Mesenchymal stem cell (in vitro differentiated cells and primary cell): ENCODE measurements around the gene AFF2.
A peak's percentile ranks its signal among the peaks of the same experiment; 100 is the strongest.

Experiments used
- DNase-seq: peaks from one replicate; pipeline ENCODE4 v3.0.0-alpha.2; 2013
- H2AFZ ChIP-seq: one replicate; pipeline ENCODE4 v1.6.1; 2013; ENCODE audit warnings: low read depth, mild to moderate bottlenecking, control low read depth, inconsistent platforms, low read length, moderate library complexity
- H2AK5ac ChIP-seq: 2 replicates; pipeline ENCODE4 v1.6.1; 2013; ENCODE audit warnings: low read length, moderate library complexity, mild to moderate bottlenecking, inconsistent platforms; ENCODE audit not compliant: severe bottlenecking
- H2BK120ac ChIP-seq: one replicate; pipeline ENCODE4 v1.6.1; 2013; ENCODE audit warnings: low read depth, mild to moderate bottlenecking, inconsistent platforms, low read length, moderate library complexity
- H2BK12ac ChIP-seq, 2 experiments: one replicate each; pipeline ENCODE4 v1.6.1; 2013; ENCODE audit warnings: inconsistent platforms in 2 of 2, low read length in 2 of 2, mild to moderate bottlenecking in 2 of 2, moderate library complexity in 2 of 2, control low read depth in 1 of 2
- H2BK15ac ChIP-seq: one replicate; pipeline ENCODE4 v1.6.1; 2013; ENCODE audit warnings: mild to moderate bottlenecking, low read depth, inconsistent platforms; ENCODE audit not compliant: poor library complexity, severe bottlenecking
- H2BK5ac ChIP-seq: 2 replicates; pipeline ENCODE4 v1.6.1; 2013; ENCODE audit warnings: low read depth, mild to moderate bottlenecking, low read length, control low read depth, inconsistent platforms; ENCODE audit not compliant: poor library complexity, severe bottlenecking
- H3K14ac ChIP-seq, 2 experiments: one replicate each; pipeline ENCODE4 v1.6.1; 2013; ENCODE audit warnings: inconsistent platforms in 2 of 2, low read length in 2 of 2, control low read depth in 1 of 2, mild to moderate bottlenecking in 1 of 2, moderate library complexity in 1 of 2
- H3K18ac ChIP-seq, 2 experiments: one replicate each; pipeline ENCODE4 v1.6.1; 2013; ENCODE audit warnings: inconsistent platforms in 2 of 2, low read length in 2 of 2, control low read depth in 1 of 2, low read depth in 1 of 2, mild to moderate bottlenecking in 1 of 2
- H3K23ac ChIP-seq, 2 experiments: one replicate each; pipeline ENCODE4 v1.6.1; 2013; ENCODE audit warnings: inconsistent platforms in 2 of 2, low read length in 2 of 2, mild to moderate bottlenecking in 2 of 2, moderate library complexity in 2 of 2, control low read depth in 1 of 2
- H3K27ac ChIP-seq: 2 replicates; pipeline ENCODE4 v1.5.1; 2013; ENCODE audit warnings: mild to moderate bottlenecking, moderate library complexity, low read length, control low read depth, inconsistent platforms; ENCODE audit not compliant: poor library complexity, severe bottlenecking
- H3K27me3 ChIP-seq, 2 experiments: 2 replicates each; pipeline versions ENCODE4 v1.6.1 to v1.7.0; 2013; ENCODE audit warnings: low read length in 2 of 2, mild to moderate bottlenecking in 2 of 2, moderate library complexity in 2 of 2, control low read depth in 1 of 2, inconsistent platforms in 1 of 2; ENCODE audit not compliant: control insufficient read depth in 1 of 2, insufficient read depth in 1 of 2
- H3K36me3 ChIP-seq, 2 experiments: 2 replicates each; pipeline versions ENCODE4 v1.6.1 to v1.7.0; 2013; ENCODE audit warnings: low read length in 2 of 2, control low read depth in 1 of 2, inconsistent platforms in 1 of 2, low read depth in 1 of 2, mild to moderate bottlenecking in 1 of 2; ENCODE audit not compliant: insufficient read depth in 2 of 2, control insufficient read depth in 1 of 2
- H3K4ac ChIP-seq, 2 experiments: one replicate each; pipeline ENCODE4 v1.6.1; 2013; ENCODE audit warnings: inconsistent platforms in 2 of 2, low read length in 2 of 2, mild to moderate bottlenecking in 2 of 2, moderate library complexity in 2 of 2, control low read depth in 1 of 2, low read depth in 1 of 2
- H3K4me1 ChIP-seq: 2 replicates; pipeline ENCODE4 v1.6.1; 2013; ENCODE audit warnings: low read depth, low read length, control low read depth; ENCODE audit not compliant: control insufficient read depth, insufficient read depth
- H3K4me2 ChIP-seq: 2 replicates; pipeline ENCODE4 v1.6.1; 2013; ENCODE audit warnings: low read length, mild to moderate bottlenecking, inconsistent platforms; ENCODE audit not compliant: poor library complexity, severe bottlenecking
- H3K4me3 ChIP-seq, 2 experiments: 2 replicates each; pipeline versions ENCODE4 v1.5.1 to v1.7.0; 2013; ENCODE audit warnings: low read length in 2 of 2, mild to moderate bottlenecking in 2 of 2, control low read depth in 1 of 2, low read depth in 1 of 2; ENCODE audit not compliant: insufficient read depth in 1 of 2
- H3K79me1 ChIP-seq: replicated peaks from 2 replicates; pipeline ENCODE4 v1.6.1; 2013; ENCODE audit warnings: mild to moderate bottlenecking, control low read depth, low read length, inconsistent platforms; ENCODE audit not compliant: poor library complexity, severe bottlenecking
- H3K9ac ChIP-seq: 2 replicates; pipeline ENCODE4 v1.7.0; 2013; ENCODE audit warnings: mild to moderate bottlenecking, low read length, moderate library complexity
- H3K9me3 ChIP-seq: 2 replicates; pipeline ENCODE4 v1.7.0; 2013; ENCODE audit warnings: mild to moderate bottlenecking, low read length; ENCODE audit not compliant: control insufficient read depth
- H4K8ac ChIP-seq: one replicate; pipeline ENCODE4 v1.6.1; 2013; ENCODE audit warnings: inconsistent platforms, mild to moderate bottlenecking, low read length, moderate library complexity
- H4K91ac ChIP-seq: one replicate; pipeline ENCODE4 v1.6.1; 2013; ENCODE audit warnings: mild to moderate bottlenecking, low read length, inconsistent platforms
- WGBS: methylation state at CpG from one replicate; pipeline ENCODE4 v1.1.7; 2013; ENCODE audit warnings: mixed read lengths; 5-methylcytosine and 5-hydroxymethylcytosine counted together

AFF2 gene

GRCh38 chrX:148923631-148924030, 423.2 kb downstream of the AFF2 start:
- Histone ChIP-seq H3K4me1 (no peaks in the 10 kb centered on the region), H4K91ac (no peak overlapping the region), H2AK5ac (no peak overlapping the region), H3K18ac (no peak overlapping the region), H3K36me3 (no peaks in the 10 kb centered on the region), H3K9ac (no peak overlapping the region), H3K23ac (no peak overlapping the region), H3K79me1 (no peaks in the 10 kb centered on the region), H2BK12ac (no peak overlapping the region), H3K4ac (no peak overlapping the region), H2BK15ac (no peak overlapping the region), H3K4me2 (no peak overlapping the region), H2BK5ac (no peak overlapping the region), H3K4me3 (no peak overlapping the region), H3K27ac (no peak overlapping the region), H2BK120ac (no peak overlapping the region), H4K8ac (no peak overlapping the region), H3K9me3 (no peaks in the 10 kb centered on the region), H3K14ac (no peak overlapping the region), H3K27me3 (no peaks in the 10 kb centered on the region), H2AFZ (no peak overlapping the region)
- no CpG with 5 or more reads among the region's 2 CpGs for WGBS
- DNase-seq = no peak

DNA sequence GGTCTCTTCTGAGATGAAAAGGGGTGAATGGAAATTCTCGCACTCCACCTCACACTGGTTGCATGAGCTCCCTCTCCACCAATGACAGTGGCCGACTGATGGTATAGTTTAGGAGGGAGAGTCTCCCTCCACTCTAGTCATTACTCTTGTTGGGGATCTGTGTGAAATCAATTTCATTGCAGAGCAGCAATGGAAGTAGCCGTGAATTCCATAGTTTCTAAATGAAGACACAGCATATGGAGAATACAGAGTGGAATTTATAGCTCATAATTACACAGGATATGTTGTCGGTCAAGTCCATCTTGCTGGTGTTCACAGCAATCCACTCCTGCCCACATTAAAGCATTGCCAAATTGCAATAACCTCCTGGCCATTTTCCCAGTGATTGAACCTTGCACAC, 426.0 kb downstream of the AFF2 start:
- Histone ChIP-seq H3K9ac (no peak overlapping the region), H3K79me1 (no peaks in the 10 kb centered on the region), H2BK12ac (no peak overlapping the region), H3K18ac (no peak overlapping the region), H3K9me3 (no peaks in the 10 kb centered on the region), H3K14ac (no peak overlapping the region), H2AK5ac (no peak overlapping the region), H3K4me3 (no peak overlapping the region), H2BK5ac (no peak overlapping the region), H3K4me2 (no peak overlapping the region), H2BK120ac (no peak overlapping the region), H4K8ac (no peak overlapping the region), H3K27me3 (no peaks in the 10 kb centered on the region), H3K36me3 (no peaks in the 10 kb centered on the region), H2BK15ac (no peak overlapping the region), H3K27ac (no peak overlapping the region), H3K23ac (no peak overlapping the region), H3K4me1 (no peaks in the 10 kb centered on the region), H4K91ac (no peak overlapping the region), H3K4ac (no peak overlapping the region), H2AFZ (no peak overlapping the region)
- DNase-seq = no peak
- no CpG with 5 or more reads among the region's 4 CpGs for WGBS

DNA sequence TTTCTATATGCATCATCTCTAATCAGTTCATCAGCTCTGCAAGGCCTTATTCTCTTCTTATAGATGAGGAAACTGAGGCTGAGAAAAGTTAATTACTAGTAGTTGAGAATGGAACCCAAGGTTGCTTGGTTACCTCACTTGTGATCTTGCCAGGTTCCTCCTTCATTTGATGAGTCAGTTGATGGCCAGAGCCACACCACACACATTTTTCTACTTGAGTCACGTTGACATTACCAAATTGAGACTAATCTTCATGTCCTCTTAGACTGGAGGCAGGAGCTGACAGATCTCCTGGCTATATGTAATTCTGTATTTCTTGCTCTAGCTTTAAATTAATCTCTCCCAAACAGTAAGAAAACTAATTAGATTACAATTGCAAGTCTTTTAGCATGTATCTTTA, 428.4 kb downstream of the AFF2 start:
- no peak overlapping the region for H3K18ac ChIP-seq
- no peak overlapping the region for H2BK120ac ChIP-seq
- H3K4ac ChIP-seq = no peak overlapping the region
- no peak overlapping the region for H4K91ac ChIP-seq
- H3K36me3 ChIP-seq = no peaks in the 10 kb centered on the region
- H3K9ac ChIP-seq = no peak overlapping the region
- H2BK15ac ChIP-seq = no peak overlapping the region
- H3K4me2 ChIP-seq = no peak overlapping the region
- H2AK5ac ChIP-seq = no peak overlapping the region
- H3K9me3 ChIP-seq = no peaks in the 10 kb centered on the region
- WGBS = no CpG with 5 or more reads among the region's 1 CpG
- DNase-seq = no peak
- no peak overlapping the region for H3K23ac ChIP-seq
- no peak overlapping the region for H2AFZ ChIP-seq
- H2BK12ac ChIP-seq = no peak overlapping the region
- no peak overlapping the region for H3K4me3 ChIP-seq
- no peaks in the 10 kb centered on the region for H3K4me1 ChIP-seq
- no peak overlapping the region for H3K27ac ChIP-seq
- H3K27me3 ChIP-seq = no peaks in the 10 kb centered on the region
- H3K79me1 ChIP-seq = no peaks in the 10 kb centered on the region
- H4K8ac ChIP-seq = no peak overlapping the region
- H2BK5ac ChIP-seq = no peak overlapping the region
- no peak overlapping the region for H3K14ac ChIP-seq

DNA sequence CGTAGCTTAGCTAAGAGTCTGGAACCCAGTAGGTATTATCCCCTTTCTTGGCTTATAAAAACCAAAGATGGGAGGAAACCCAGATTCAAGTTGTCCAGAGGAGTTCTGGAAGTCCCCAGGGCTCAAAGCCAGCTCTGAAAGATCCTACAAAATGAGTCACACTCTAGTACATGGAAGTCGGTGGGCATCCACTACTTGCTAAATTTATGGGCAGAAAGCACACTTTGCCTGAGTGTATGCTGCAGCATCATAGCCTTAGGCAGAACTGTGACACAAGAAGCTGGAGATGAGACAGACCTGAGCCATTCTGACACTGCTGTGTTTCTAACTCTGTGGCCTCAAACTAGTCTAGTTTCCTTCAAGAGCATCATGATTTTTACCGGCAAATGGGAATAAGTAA, 429.3 kb downstream of the AFF2 start:
- Histone ChIP-seq H3K4me3 (no peak overlapping the region), H3K4ac (no peak overlapping the region), H3K23ac (no peak overlapping the region), H2BK5ac (no peak overlapping the region), H3K27ac (no peak overlapping the region), H3K79me1 (no peaks in the 10 kb centered on the region), H4K91ac (no peak overlapping the region), H3K36me3 (no peaks in the 10 kb centered on the region), H2BK15ac (no peak overlapping the region), H3K4me2 (no peak overlapping the region), H3K18ac (no peak overlapping the region), H3K14ac (no peak overlapping the region), H3K9me3 (no peaks in the 10 kb centered on the region), H2BK12ac (no peak overlapping the region), H2AFZ (no peak overlapping the region), H3K4me1 (no peaks in the 10 kb centered on the region), H3K9ac (no peak overlapping the region), H2AK5ac (no peak overlapping the region), H3K27me3 (no peaks in the 10 kb centered on the region), H4K8ac (no peak overlapping the region), H2BK120ac (no peak overlapping the region)
- DNase-seq = peak; percentile 2
- 71% methylated on average over 2 of the region's 3 CpGs for WGBS
